Measurements from ENCODE around the gene CEACAM20. TPM values are rescaled to one million over a fixed set of nuclear protein-coding genes. Genes with fewer than 3 reads are reported as not detected.

CEACAM20 gene
- total and polyA plus RNA-seq, 12 donors = 0.07 to 0.50 (median 0.20) TPM; not detected in 9

DNA sequence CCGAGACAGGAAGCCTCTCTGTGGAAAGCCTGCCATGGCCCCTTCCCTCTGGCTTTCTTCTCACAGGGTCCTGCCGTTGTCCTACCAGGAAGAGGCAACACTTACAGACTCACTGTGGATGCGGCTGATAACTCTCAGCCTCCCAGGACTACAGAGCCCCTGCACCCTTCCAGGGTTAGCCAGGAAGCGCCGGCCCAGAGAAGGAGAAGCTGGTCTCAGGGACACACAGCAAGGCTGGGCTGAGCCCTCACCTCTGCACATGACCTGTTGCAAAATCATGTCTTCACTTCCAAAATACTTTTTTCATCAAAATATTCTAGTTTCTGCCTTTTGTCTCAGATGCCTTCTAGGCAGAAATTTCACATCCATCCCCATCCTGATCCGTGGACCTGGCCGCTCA lies 1.9 kb downstream of the CEACAM20 start:
- no peaks in the 10 kb centered on the region for H3K36me3 ChIP-seq (replicated peaks in 1 of 2)
- H3K27ac ChIP-seq = no peak overlapping the region
- H3K9me3 ChIP-seq (replicated peaks in 1 of 3) = no peaks in the 10 kb centered on the region
- no peak overlapping the region for H3K4me3 ChIP-seq
- H3K27me3 ChIP-seq = no peaks in the 10 kb centered on the region
- TF ChIP-seq, protein P1, sequence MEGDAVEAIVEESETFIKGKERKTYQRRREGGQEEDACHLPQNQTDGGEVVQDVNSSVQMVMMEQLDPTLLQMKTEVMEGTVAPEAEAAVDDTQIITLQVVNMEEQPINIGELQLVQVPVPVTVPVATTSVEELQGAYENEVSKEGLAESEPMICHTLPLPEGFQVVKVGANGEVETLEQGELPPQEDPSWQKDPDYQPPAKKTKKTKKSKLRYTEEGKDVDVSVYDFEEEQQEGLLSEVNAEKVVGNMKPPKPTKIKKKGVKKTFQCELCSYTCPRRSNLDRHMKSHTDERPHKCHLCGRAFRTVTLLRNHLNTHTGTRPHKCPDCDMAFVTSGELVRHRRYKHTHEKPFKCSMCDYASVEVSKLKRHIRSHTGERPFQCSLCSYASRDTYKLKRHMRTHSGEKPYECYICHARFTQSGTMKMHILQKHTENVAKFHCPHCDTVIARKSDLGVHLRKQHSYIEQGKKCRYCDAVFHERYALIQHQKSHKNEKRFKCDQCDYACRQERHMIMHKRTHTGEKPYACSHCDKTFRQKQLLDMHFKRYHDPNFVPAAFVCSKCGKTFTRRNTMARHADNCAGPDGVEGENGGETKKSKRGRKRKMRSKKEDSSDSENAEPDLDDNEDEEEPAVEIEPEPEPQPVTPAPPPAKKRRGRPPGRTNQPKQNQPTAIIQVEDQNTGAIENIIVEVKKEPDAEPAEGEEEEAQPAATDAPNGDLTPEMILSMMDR (IDR thresholded peaks at IDR 0.05) = no peak
- no peak for TF ChIP-seq POLR2A (IDR thresholded peaks at IDR 0.05)
- DNase-seq = no peak
- no peaks in the 10 kb centered on the region for H3K4me1 ChIP-seq (replicated peaks in 1 of 2)
- 75 to 85% (median 78%) methylated on average over 5 to 7 of the region's 7 CpGs for WGBS, 4 donors
- intact Hi-C loops (cut with DNase I) = no loop called here

DNA sequence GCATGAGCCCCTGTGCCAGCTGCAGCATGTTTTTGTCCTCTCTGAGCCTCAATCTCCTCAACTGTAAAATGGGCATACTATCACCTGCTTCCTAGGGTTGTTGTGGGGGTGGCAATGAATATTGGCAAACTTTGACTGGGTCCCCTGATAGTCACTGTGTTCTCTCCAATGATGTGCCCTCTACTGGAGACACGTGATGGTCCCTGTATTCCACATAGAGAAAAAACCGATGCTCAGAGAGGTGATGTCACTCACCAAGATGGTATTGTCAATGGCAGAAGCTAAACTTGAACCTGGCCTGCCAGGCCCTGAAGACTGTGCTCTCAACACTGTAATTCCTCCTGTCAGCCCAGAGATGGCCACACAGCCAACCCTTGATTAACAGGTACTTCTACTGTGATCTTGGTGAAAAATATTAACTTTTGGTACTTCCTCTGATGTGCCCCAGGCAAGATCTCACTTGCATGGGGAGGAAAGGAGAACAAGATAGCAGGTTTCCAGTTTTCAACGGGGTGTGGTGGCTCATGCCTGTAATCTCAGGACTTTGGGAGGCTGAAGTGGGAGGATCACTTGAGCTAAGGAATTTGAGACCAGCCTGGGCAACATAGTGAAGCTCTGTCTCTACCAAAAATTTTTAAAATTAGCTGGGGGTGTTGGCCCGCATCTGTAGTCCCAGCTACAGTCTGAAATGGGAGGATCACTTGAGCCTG lies 3.6 kb downstream of the CEACAM20 start:
- no peaks in the 10 kb centered on the region for H3K9me3 ChIP-seq (replicated peaks in 1 of 3)

DNA sequence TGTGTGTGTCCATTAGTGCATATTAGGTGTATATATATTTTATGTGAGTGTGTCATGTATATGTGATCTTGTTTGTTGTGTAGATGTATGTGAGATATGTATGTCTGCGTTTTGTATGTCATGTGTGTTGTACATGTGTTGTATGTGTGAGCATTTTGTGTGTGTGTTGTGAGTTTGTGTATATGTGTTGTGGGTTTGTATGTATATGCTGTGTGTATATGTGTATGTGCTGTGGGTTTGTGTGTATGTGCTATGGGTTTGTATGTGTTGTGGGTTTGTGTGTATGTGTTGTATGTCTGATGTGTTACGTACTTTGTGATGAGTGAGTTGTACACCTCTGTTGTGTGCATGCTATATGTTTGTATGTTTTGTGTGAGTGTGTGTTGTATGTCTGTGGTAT lies 8.1 kb downstream of the CEACAM20 start:
- DNase-seq = no peak
- intact Hi-C loops (cut with DNase I) = no loop called here
- no peaks in the 10 kb centered on the region for H3K9me3 ChIP-seq (replicated peaks in 1 of 3)
- H3K4me1 ChIP-seq (replicated peaks in 1 of 2) = no peaks in the 10 kb centered on the region
- TF ChIP-seq, protein P1 (IDR thresholded peaks at IDR 0.05) = no peak
- no peak for TF ChIP-seq POLR2A (IDR thresholded peaks at IDR 0.05)
- H3K27ac ChIP-seq = no peak overlapping the region
- H3K36me3 ChIP-seq (replicated peaks in 1 of 2) = no peaks in the 10 kb centered on the region
- H3K27me3 ChIP-seq = no peaks in the 10 kb centered on the region
- WGBS, 4 donors = 83 to 88% (median 87%) methylated on average over 2 of the region's 2 CpGs
- H3K4me3 ChIP-seq = no peak overlapping the region

More for the DNA sequence above, 3.6 kb downstream of the CEACAM20 start:
- H3K36me3 ChIP-seq (replicated peaks in 1 of 2) = no peaks in the 10 kb centered on the region
- no peaks in the 10 kb centered on the region for H3K4me1 ChIP-seq (replicated peaks in 1 of 2)
- H3K4me3 ChIP-seq = no peak overlapping the region
- no peak for DNase-seq
- intact Hi-C loops (cut with DNase I) = no loop called here
- H3K27me3 ChIP-seq = no peaks in the 10 kb centered on the region
- no peak for TF ChIP-seq POLR2A (IDR thresholded peaks at IDR 0.05)
- TF ChIP-seq, protein P1 (IDR thresholded peaks at IDR 0.05) = no peak
- 24 to 60% (median 56%) methylated on average over 4 of the region's 4 CpGs for WGBS, 4 donors
- H3K27ac ChIP-seq = no peak overlapping the region

DNA sequence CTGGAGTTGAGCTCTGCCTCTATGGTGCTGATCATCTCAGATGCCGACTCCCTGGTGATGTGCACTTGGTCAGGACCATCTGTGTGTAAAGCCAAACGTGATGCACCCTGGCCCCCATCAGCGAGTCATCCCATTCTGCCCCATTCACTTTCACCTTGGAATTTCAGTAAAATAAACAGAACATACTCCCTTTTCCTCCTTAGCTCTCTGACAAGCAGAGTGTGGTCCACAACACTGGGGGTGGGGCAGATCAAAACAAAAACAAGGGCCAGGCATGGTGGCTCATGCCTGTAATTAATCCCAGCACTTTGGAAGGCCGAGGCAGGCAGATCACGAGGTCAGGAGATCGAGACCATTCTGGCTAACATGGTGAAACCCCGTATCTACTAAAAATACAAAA lies 12.3 kb downstream of the CEACAM20 start:
- intact Hi-C loops (cut with DNase I) = no loop called here
- H3K27ac ChIP-seq = no peak overlapping the region
- H3K4me3 ChIP-seq = no peak overlapping the region
- H3K9me3 ChIP-seq (replicated peaks in 1 of 3) = no peaks in the 10 kb centered on the region
- H3K4me1 ChIP-seq (replicated peaks in 1 of 2) = no peaks in the 10 kb centered on the region
- WGBS, 4 donors = 66 to 74% (median 73%) methylated on average over 7 of the region's 7 CpGs
- no peak for TF ChIP-seq POLR2A (IDR thresholded peaks at IDR 0.05)
- TF ChIP-seq, protein P1 (IDR thresholded peaks at IDR 0.05) = no peak
- H3K27me3 ChIP-seq = peaks cover 11% of the 10 kb centered on the region
- no peaks in the 10 kb centered on the region for H3K36me3 ChIP-seq (replicated peaks in 1 of 2)
- DNase-seq = no peak

Measured in adrenal gland (tissue), 12 donors.